Common myeloid progenitor, CD34-positive (primary cell): Measurements from ENCODE around the gene VSX2.

Experiments
- CTCF ChIA-PET: fragments of 350-600 bp; sonication (Branson Sonifier 250); formaldehyde crosslinking; loops from one replicate; lab custom pipeline; 2021; ENCODE audit warnings: antibody characterized with exemption; lab: Charles Lee
- POLR2A ChIA-PET: fragments of 350-600 bp; sonication (Branson Sonifier 250); formaldehyde crosslinking; loops from one replicate; lab custom pipeline; 2021; ENCODE audit warnings: antibody characterized with exemption; lab: Charles Lee
- DNase-seq, 3 donors: peaks; one replicate each; pipeline versions ENCODE4 v3.0.0 to v3.0.0-alpha.2; 2013
- H3K27ac ChIP-seq, 2 experiments: 1 replicate in 1 of 2; 2 replicates in 1 of 2; pipeline ENCODE4 v1.7.0; 2013; ENCODE audit warnings: inconsistent platforms in 2 of 2, low read length in 2 of 2, mild to moderate bottlenecking in 2 of 2, low read depth in 1 of 2, moderate library complexity in 1 of 2; ENCODE audit not compliant: severe bottlenecking in 2 of 2, insufficient read depth in 1 of 2, poor library complexity in 1 of 2
- H3K27me3 ChIP-seq, 5 experiments: replicated peaks in 2 of 5; 1 replicate in 3 of 5; 2 replicates in 2 of 5; pipeline versions ENCODE4 v1.6.1 to v1.7.0; 2013; ENCODE audit warnings: low read length in 4 of 5, mild to moderate bottlenecking in 2 of 5, moderate library complexity in 2 of 5, inconsistent platforms in 1 of 5; ENCODE audit not compliant: insufficient read depth in 5 of 5, control insufficient read depth in 4 of 5
- H3K36me3 ChIP-seq, 4 experiments: 1 replicate in 2 of 4; 2 replicates in 2 of 4; pipeline versions ENCODE4 v1.6.1 to v1.7.0; 2013; ENCODE audit warnings: low read length in 3 of 4, control low read depth in 1 of 4, mild to moderate bottlenecking in 1 of 4; ENCODE audit not compliant: control insufficient read depth in 4 of 4, insufficient read depth in 4 of 4
- H3K4me1 ChIP-seq, 4 experiments: 1 replicate in 3 of 4; 2 replicates in 1 of 4; pipeline versions ENCODE4 v1.6.1 to v1.7.1; 2013; ENCODE audit warnings: low read length in 3 of 4, mild to moderate bottlenecking in 3 of 4, control low read depth in 1 of 4, inconsistent platforms in 1 of 4, moderate library complexity in 1 of 4; ENCODE audit not compliant: control insufficient read depth in 4 of 4, insufficient read depth in 4 of 4; ENCODE audit errors: control extremely low read depth in 1 of 4
- H3K4me3 ChIP-seq, 7 experiments: 1 replicate in 4 of 7; 2 replicates in 3 of 7; pipeline versions ENCODE4 v1.5.1 to v1.7.0; 2013; ENCODE audit warnings: mild to moderate bottlenecking in 7 of 7, low read length in 6 of 7, moderate library complexity in 6 of 7, inconsistent platforms in 2 of 7, low read depth in 2 of 7, control low read depth in 1 of 7; ENCODE audit not compliant: insufficient read depth in 4 of 7, control insufficient read depth in 1 of 7; ENCODE audit errors: extremely low read depth in 1 of 7
- H3K9me3 ChIP-seq, 5 experiments: 1 replicate in 4 of 5; 2 replicates in 1 of 5; pipeline versions ENCODE4 v1.6.1 to v1.7.1; 2013; ENCODE audit warnings: low read length in 4 of 5, mild to moderate bottlenecking in 2 of 5, inconsistent platforms in 1 of 5, low read depth in 1 of 5, moderate library complexity in 1 of 5; ENCODE audit not compliant: control insufficient read depth in 4 of 5, insufficient read depth in 2 of 5; ENCODE audit errors: control extremely low read depth in 1 of 5
- WGBS: methylation state at CpG from one replicate; pipeline ENCODE4 v1.1.5; 2013; ENCODE audit not compliant: insufficient coverage; 5-methylcytosine and 5-hydroxymethylcytosine counted together

VSX2 gene

GRCh38 chr14:74275241-74275841 is 36.1 kb downstream of the VSX2 start:
- Histone ChIP-seq H3K27me3 (no peaks in the 10 kb centered on the region), H3K4me1 (peaks cover 0 to 5% (median 2%) of the 10 kb centered on the region in 4 experiments), H3K4me3 (no peak overlapping the region), H3K36me3 (no peaks in the 10 kb centered on the region), H3K27ac (no peak overlapping the region), H3K9me3 (peaks cover 0 to 2% (median 0%) of the 10 kb centered on the region in 5 experiments)
- ChIA-PET POLR2A (no interaction called here), CTCF (interaction anchor here (1.7 to 2.0 kb wide), 2 partner anchors 11 to 22 kb away, joined by 4 to 5 read pairs; no protein-coding TSS in a partner anchor)
- peak in 2 of 3 donors; percentile 57 to 59 for DNase-seq
- WGBS: 69% methylated on average over 3 of the region's 6 CpGs

GRCh38 chr14:74278080-74278479 is 38.8 kb downstream of the VSX2 start:
- DNase-seq: no peak
- no peak overlapping the region for H3K4me3 ChIP-seq
- H3K27me3 ChIP-seq: no peaks in the 10 kb centered on the region
- peaks cover 0 to 5% (median 2%) of the 10 kb centered on the region in 4 experiments for H3K4me1 ChIP-seq
- WGBS: 100% methylated on average over 2 of the region's 2 CpGs
- peaks cover under 1 to 16% (median 2%) of the 10 kb centered on the region in 4 experiments for H3K36me3 ChIP-seq
- H3K9me3 ChIP-seq: peaks cover 0 to 7% (median 3%) of the 10 kb centered on the region in 5 experiments
- no peak overlapping the region for H3K27ac ChIP-seq
- POLR2A ChIA-PET: no interaction called here
- CTCF ChIA-PET: interaction anchor here (0.7 to 1.8 kb wide), 6 partner anchors 9 to 32 kb away, joined by 3 to 9 read pairs (median 4); no protein-coding TSS in a partner anchor

DNA sequence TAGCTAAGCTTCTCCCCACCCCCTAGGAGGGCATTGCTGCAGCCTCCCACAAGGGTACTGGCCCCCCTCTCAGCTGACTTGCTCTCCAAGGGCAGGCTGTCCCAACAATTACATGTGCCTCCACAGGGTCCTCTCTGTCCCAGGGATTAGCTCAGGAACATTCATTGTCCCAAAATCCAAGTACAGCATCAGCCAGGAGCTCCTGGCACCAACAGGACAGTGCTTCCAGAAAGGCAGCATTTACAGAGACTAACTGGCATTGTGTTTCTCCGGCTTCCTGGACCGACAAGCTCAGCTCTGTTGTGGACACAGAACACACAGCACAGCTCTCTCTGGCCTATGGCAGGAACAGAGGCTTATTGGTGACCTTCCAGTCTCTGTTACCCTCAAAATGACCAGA is 41.8 kb downstream of the VSX2 start:
- H3K36me3 ChIP-seq: peaks cover 6 to 40% (median 18%) of the 10 kb centered on the region in 4 experiments
- ChIA-PET POLR2A (no interaction called here), CTCF (interaction anchor here (1.0 to 1.5 kb wide), 4 partner anchors 8 to 16 kb away, joined by 3 to 6 read pairs (median 4); no protein-coding TSS in a partner anchor)
- H3K4me1 ChIP-seq: no peaks in the 10 kb centered on the region
- H3K27ac ChIP-seq: no peak overlapping the region
- peaks cover 0 to 7% (median 3%) of the 10 kb centered on the region in 5 experiments for H3K9me3 ChIP-seq
- no peak for DNase-seq
- H3K27me3 ChIP-seq: no peaks in the 10 kb centered on the region
- no peak overlapping the region for H3K4me3 ChIP-seq
- 100% methylated on average over 2 of the region's 2 CpGs for WGBS

DNA sequence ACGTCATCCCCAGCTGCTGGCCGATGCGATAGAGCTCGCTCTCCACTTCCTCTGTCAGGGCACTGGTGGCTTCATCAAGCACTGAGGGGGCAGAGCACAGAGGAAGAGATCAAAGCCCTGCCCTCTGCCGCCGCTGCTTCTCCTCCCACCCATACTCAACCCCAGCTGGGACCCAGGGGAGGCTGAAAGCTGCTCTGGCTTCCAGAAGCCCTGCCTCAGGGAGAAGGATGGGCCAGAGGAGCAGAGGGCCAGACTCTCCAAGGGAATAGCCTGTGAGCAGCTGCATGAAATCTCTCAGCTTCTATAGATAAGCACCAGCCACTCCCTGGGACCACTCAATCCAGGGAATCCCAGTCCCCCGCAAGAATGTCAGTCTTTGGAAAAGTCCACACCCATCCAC is 47.5 kb downstream of the VSX2 start:
- Histone ChIP-seq H3K4me3 (no peak overlapping the region), H3K27ac (no peak overlapping the region), H3K36me3 (peaks cover 6 to 87% (median 64%) of the 10 kb centered on the region in 4 experiments), H3K9me3 (no peaks in the 10 kb centered on the region), H3K27me3 (no peaks in the 10 kb centered on the region), H3K4me1 (no peaks in the 10 kb centered on the region)
- CTCF ChIA-PET: interaction anchor here (1.4 to 1.7 kb wide), 2 partner anchors 8 to 11 kb away, joined by 4 to 5 read pairs; no protein-coding TSS in a partner anchor
- POLR2A ChIA-PET: no interaction called here
- no peak for DNase-seq
- WGBS: 94% methylated on average over 6 of the region's 7 CpGs

GRCh38 chr14:74289801-74290200 is 50.6 kb downstream of the VSX2 start:
- POLR2A ChIA-PET: no interaction called here
- 97% methylated on average over 5 of the region's 5 CpGs for WGBS
- DNase-seq: no peak
- Histone ChIP-seq H3K27ac (no peak overlapping the region), H3K4me1 (no peaks in the 10 kb centered on the region), H3K4me3 (no peak overlapping the region), H3K36me3 (peaks cover 9 to 90% (median 72%) of the 10 kb centered on the region in 4 experiments), H3K27me3 (no peaks in the 10 kb centered on the region), H3K9me3 (no peaks in the 10 kb centered on the region)
- CTCF ChIA-PET: interaction anchor here (0.9 kb wide), 2 partner anchors 9 to 11 kb away, joined by 3 read pairs; no protein-coding TSS in a partner anchor

DNA sequence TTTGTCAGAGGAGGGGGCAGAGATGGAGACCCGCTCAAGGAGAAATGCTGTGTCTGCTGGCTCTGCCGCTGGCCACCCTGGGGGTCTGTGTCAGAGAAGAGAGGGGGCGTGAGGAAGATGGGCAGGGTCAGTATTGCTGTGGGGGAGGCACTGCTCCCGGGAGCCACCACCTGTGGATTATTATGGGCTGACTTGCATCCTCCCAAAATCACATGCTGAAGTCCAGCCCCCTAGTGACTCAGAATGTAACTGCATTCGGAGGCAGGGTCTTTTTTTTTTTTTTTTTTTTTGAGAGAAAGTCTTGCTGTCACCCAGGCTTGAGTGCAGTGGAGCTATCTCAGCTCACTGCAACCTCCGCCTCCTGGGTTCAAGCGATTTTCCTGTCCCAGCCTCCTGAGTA is 51.2 kb downstream of the VSX2 start:
- WGBS: 79% methylated on average over 6 of the region's 7 CpGs
- Histone ChIP-seq H3K9me3 (no peaks in the 10 kb centered on the region), H3K27ac (no peak overlapping the region), H3K4me1 (no peaks in the 10 kb centered on the region), H3K36me3 (peaks cover 8 to 91% (median 76%) of the 10 kb centered on the region in 4 experiments), H3K27me3 (no peaks in the 10 kb centered on the region), H3K4me3 (no peak overlapping the region)
- ChIA-PET CTCF (interaction anchor here (0.9 to 1.0 kb wide), 2 partner anchors 13 to 178 kb away, joined by 3 to 6 read pairs; no protein-coding TSS in a partner anchor), POLR2A (no interaction called here)
- DNase-seq: peak; percentile 24 to 38 (median 30)

DNA sequence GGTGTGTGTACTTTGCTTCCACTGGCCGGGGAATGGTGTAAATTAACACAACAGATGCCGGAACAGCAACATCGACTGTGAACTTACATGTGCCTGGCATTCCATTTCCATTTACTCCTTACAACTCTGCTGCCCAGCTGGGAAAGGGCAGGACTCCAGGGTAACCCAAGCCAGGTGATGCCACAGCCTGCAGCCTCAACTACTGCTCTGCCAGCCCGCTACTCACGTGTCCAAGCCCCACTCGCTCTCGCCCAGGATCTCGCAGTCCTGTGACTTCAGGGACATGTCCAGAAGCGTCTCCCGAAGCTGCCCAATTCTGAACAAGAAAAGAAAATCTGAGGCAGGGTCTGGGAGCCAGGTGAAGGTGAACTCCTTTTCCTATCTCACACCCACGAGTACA is 52.8 kb downstream of the VSX2 start:
- Histone ChIP-seq H3K27ac (no peak overlapping the region), H3K9me3 (no peaks in the 10 kb centered on the region), H3K4me3 (no peak overlapping the region), H3K36me3 (peaks cover 5 to 91% (median 75%) of the 10 kb centered on the region in 4 experiments), H3K4me1 (no peaks in the 10 kb centered on the region), H3K27me3 (no peaks in the 10 kb centered on the region)
- ChIA-PET CTCF (interaction anchor here (0.6 to 2.3 kb wide), 3 partner anchors 10 to 26 kb away, joined by 3 to 8 read pairs (median 5); no protein-coding TSS in a partner anchor), POLR2A (no interaction called here)
- no peak for DNase-seq
- 95% methylated on average over 9 of the region's 11 CpGs for WGBS
